ENCODE measurements around the gene KLK4. TPM values are rescaled to one million over a fixed set of nuclear protein-coding genes. Genes with fewer than 3 reads are reported as not detected.

KLK4 gene
- total and polyA plus RNA-seq, 9 of the 15 experiments (the other 6 are each of a cell fraction or from before 2014, with no cell fraction given), result not detected

DNA sequence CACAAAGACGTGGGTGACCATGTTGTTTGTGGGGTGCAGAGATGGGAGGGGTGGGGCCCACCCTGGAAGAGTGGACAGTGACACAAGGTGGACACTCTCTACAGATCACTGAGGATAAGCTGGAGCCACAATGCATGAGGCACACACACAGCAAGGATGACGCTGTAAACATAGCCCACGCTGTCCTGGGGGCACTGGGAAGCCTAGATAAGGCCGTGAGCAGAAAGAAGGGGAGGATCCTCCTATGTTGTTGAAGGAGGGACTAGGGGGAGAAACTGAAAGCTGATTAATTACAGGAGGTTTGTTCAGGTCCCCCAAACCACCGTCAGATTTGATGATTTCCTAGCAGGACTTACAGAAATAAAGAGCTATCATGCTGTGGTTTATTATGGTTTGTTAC, 32.3 kb downstream of the KLK4 start (continued):
- TF ChIP-seq KDM2B (CRISPR knock-in tag; IDR thresholded peaks at IDR 0.05) (no peak), CBX5 (IDR thresholded peaks at IDR 0.05; ENCODE audit: borderline replicate concordance, low read depth) (no peak), FOXP1 (CRISPR knock-in tag; IDR thresholded peaks at IDR 0.05) (0 out of 2 replicates have a peak, but pooled peaks have one; percentile 13), FOXK1 (CRISPR knock-in tag; IDR thresholded peaks at IDR 0.05; ENCODE audit: borderline replicate concordance) (no peak), POLR2AphosphoS5 (IDR thresholded peaks at IDR 0.05; ENCODE audit: control insufficient read depth, insufficient read depth, low read depth, low read length) (peak; percentile 53; the same call in 1 of the 2 replicates), TCF7L2 (IDR thresholded peaks at IDR 0.05; ENCODE audit: low read depth, low read length) (no peak), ZBTB7A (IDR thresholded peaks at IDR 0.05; ENCODE audit: borderline replicate concordance, control insufficient read depth, low read depth, low read length) (peak; percentile 55; the same call in 1 of the 2 replicates), FOXJ2 (tag; IDR thresholded peaks at IDR 0.05) (no peak), MCM3 (IDR thresholded peaks at IDR 0.05) (no peak), ZNF766 (CRISPR knock-in tag; conservative IDR thresholded peaks at IDR 0.05) (no peak), ZNF124 (CRISPR knock-in tag; IDR thresholded peaks at IDR 0.05) (no peak), ZNF583 (CRISPR knock-in tag; IDR thresholded peaks at IDR 0.05) (no peak), ZNF165 (CRISPR knock-in tag; IDR thresholded peaks at IDR 0.05; ENCODE audit: borderline replicate concordance) (no peak), BRF1 (IDR thresholded peaks at IDR 0.05; ENCODE audit: borderline replicate concordance, extremely low read depth, insufficient read length) (no peak), IFI16 (CRISPR knock-in tag; IDR thresholded peaks at IDR 0.05) (no peak), SMC3 (conservative IDR thresholded peaks at IDR 0.05; ENCODE audit: insufficient read depth, low read depth, low read length) (no peak), ZSCAN29 (IDR thresholded peaks at IDR 0.05) (no peak), POLR2B (IDR thresholded peaks at IDR 0.05; ENCODE audit: low read depth, partially characterized antibody) (no peak), RAD51 (IDR thresholded peaks at IDR 0.05; ENCODE audit: borderline replicate concordance, low read depth) (no peak)
- TF ChIP-seq, protein P1, sequence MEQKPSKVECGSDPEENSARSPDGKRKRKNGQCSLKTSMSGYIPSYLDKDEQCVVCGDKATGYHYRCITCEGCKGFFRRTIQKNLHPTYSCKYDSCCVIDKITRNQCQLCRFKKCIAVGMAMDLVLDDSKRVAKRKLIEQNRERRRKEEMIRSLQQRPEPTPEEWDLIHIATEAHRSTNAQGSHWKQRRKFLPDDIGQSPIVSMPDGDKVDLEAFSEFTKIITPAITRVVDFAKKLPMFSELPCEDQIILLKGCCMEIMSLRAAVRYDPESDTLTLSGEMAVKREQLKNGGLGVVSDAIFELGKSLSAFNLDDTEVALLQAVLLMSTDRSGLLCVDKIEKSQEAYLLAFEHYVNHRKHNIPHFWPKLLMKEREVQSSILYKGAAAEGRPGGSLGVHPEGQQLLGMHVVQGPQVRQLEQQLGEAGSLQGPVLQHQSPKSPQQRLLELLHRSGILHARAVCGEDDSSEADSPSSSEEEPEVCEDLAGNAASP (IDR thresholded peaks at IDR 0.05), result no peak
- TF ChIP-seq, protein P2, sequence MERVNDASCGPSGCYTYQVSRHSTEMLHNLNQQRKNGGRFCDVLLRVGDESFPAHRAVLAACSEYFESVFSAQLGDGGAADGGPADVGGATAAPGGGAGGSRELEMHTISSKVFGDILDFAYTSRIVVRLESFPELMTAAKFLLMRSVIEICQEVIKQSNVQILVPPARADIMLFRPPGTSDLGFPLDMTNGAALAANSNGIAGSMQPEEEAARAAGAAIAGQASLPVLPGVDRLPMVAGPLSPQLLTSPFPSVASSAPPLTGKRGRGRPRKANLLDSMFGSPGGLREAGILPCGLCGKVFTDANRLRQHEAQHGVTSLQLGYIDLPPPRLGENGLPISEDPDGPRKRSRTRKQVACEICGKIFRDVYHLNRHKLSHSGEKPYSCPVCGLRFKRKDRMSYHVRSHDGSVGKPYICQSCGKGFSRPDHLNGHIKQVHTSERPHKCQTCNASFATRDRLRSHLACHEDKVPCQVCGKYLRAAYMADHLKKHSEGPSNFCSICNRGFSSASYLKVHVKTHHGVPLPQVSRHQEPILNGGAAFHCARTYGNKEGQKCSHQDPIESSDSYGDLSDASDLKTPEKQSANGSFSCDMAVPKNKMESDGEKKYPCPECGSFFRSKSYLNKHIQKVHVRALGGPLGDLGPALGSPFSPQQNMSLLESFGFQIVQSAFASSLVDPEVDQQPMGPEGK (CRISPR knock-in tag; IDR thresholded peaks at IDR 0.05; ENCODE audit: borderline replicate concordance), result no peak
- TF ChIP-seq, protein P3, sequence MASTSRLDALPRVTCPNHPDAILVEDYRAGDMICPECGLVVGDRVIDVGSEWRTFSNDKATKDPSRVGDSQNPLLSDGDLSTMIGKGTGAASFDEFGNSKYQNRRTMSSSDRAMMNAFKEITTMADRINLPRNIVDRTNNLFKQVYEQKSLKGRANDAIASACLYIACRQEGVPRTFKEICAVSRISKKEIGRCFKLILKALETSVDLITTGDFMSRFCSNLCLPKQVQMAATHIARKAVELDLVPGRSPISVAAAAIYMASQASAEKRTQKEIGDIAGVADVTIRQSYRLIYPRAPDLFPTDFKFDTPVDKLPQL (IDR thresholded peaks at IDR 0.05; ENCODE audit: extremely low read depth, insufficient read length), result no peak
- TF ChIP-seq, protein P4, sequence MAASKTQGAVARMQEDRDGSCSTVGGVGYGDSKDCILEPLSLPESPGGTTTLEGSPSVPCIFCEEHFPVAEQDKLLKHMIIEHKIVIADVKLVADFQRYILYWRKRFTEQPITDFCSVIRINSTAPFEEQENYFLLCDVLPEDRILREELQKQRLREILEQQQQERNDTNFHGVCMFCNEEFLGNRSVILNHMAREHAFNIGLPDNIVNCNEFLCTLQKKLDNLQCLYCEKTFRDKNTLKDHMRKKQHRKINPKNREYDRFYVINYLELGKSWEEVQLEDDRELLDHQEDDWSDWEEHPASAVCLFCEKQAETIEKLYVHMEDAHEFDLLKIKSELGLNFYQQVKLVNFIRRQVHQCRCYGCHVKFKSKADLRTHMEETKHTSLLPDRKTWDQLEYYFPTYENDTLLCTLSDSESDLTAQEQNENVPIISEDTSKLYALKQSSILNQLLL (CRISPR knock-in tag; IDR thresholded peaks at IDR 0.05; ENCODE audit: borderline replicate concordance), result no peak
- TF ChIP-seq, protein P5, sequence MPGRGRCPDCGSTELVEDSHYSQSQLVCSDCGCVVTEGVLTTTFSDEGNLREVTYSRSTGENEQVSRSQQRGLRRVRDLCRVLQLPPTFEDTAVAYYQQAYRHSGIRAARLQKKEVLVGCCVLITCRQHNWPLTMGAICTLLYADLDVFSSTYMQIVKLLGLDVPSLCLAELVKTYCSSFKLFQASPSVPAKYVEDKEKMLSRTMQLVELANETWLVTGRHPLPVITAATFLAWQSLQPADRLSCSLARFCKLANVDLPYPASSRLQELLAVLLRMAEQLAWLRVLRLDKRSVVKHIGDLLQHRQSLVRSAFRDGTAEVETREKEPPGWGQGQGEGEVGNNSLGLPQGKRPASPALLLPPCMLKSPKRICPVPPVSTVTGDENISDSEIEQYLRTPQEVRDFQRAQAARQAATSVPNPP (IDR thresholded peaks at IDR 0.05; ENCODE audit: borderline replicate concordance, insufficient read depth, insufficient read length), result no peak

Measured in K562 (cell line).